ENCODE results near the gene PAEP.

The PAEP gene

DNA sequence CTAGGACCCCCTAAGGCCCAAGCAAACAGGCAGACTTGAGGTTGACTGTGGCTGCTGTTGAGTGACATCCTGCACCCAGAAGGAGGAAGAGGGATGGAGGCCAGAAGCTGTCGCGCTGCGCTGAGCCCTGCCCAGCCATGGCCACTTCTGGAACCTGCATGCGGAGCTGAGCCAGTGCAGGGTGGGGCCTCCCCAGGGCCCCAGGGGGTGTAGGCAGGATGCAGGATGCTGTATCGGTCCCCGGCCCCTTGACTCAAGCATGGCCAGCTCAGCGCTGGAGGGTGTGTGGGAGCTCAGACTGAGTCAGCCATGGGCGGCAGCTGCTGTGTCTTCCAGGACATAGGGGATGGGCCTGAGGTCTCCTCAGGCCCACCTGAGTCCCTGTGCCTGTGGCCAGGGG is 50.9 kb downstream of the PAEP start:
- H2BK120ac ChIP-seq (ENCODE audit: low read depth, low read length) = no peak overlapping the region
- no peaks in the 10 kb centered on the region for H3K27me3 ChIP-seq (ENCODE audit: insufficient read depth, low read length, poor library complexity)
- no peaks in the 10 kb centered on the region for H3K79me1 ChIP-seq (ENCODE audit: low read length)
- H3K4me3 ChIP-seq (ENCODE audit: low read length) = no peak overlapping the region
- no peak overlapping the region for H3K23ac ChIP-seq (ENCODE audit: low read length)
- H3K4me1 ChIP-seq (ENCODE audit: control insufficient read depth, low read depth, low read length) = no peaks in the 10 kb centered on the region
- no peak overlapping the region for H3K27ac ChIP-seq (ENCODE audit: low read depth, low read length)
- DNase-seq = no peak
- WGBS (ENCODE audit: extremely low coverage, insufficient coverage, low lambda C conversion rate) = no CpG with 5 or more reads among the region's 8 CpGs
- H2AK5ac ChIP-seq (ENCODE audit: low read length) = no peak overlapping the region
- no peaks in the 10 kb centered on the region for H3K36me3 ChIP-seq (ENCODE audit: control insufficient read depth, insufficient read depth, low read length)
- no peaks in the 10 kb centered on the region for H3K79me2 ChIP-seq (ENCODE audit: control insufficient read depth, insufficient read depth, low read length)
- no peak overlapping the region for H3K4ac ChIP-seq (ENCODE audit: low read depth, low read length)
- no peak overlapping the region for H4K8ac ChIP-seq (ENCODE audit: low read depth, low read length)
- no peak overlapping the region for H3K18ac ChIP-seq (ENCODE audit: low read length)
- no peak overlapping the region for H3K4me2 ChIP-seq (ENCODE audit: low read length)
- no peak overlapping the region for H2BK5ac ChIP-seq (ENCODE audit: low read length)
- no peak overlapping the region for H3K9ac ChIP-seq (ENCODE audit: low read length)
- no peak overlapping the region for H4K5ac ChIP-seq (ENCODE audit: low read length)
- no peak overlapping the region for H3K56ac ChIP-seq (ENCODE audit: low read length)
- H2BK15ac ChIP-seq (replicated peaks; ENCODE audit: low read depth) = no peak overlapping the region

DNA sequence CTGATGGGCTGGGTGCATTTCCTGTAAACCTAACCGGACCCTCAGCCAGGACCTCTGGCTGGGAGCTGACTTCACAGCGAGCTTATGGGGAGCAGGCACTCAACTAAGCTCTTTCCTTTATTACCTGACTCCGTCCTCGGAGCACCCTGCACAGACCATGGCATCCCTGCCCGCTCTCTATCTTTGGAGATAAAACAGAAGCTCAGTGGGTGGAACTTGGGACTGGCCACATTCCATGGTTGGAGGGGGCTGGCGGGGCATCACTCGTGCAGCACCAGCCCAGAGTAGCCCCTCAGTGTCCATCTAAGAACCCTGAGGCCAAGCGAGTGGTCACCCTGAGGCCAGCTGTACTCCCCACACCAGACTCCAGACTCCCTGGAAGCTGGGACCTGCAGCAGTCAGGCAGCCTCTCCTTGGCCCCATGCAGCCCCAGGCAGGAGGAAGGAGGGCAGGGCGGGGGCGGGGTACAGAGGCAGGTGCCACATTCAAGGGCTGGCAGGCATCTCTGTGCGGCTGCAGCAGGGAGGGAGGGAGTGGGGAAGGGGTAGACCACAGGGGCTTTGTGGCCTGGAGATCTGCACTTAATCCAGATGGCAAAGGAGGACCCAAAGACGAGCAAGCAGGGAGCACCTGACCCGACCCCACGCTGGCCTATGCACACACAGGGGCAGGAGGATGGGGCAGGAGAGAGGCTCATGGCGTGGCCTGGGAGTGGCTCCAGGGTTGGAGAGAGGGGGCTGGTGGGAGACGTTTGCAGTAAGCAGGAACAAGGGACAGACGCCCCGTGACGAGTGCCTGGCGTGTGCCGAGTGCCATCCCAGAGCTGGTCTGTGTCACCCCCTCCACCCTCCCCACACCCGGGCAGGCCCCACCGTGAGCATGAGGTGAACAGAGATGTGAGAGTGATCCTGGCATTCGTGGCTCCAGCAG is 51.7 kb downstream of the PAEP start:
- Histone ChIP-seq H3K4me1 (ENCODE audit: control insufficient read depth, low read depth, low read length) (no peaks in the 10 kb centered on the region), H3K79me2 (ENCODE audit: control insufficient read depth, insufficient read depth, low read length) (no peaks in the 10 kb centered on the region), H3K27ac (ENCODE audit: low read depth, low read length) (no peak overlapping the region), H3K9ac (ENCODE audit: low read length) (no peak overlapping the region), H4K5ac (ENCODE audit: low read length) (no peak overlapping the region), H3K18ac (ENCODE audit: low read length) (no peak overlapping the region), H3K36me3 (ENCODE audit: control insufficient read depth, insufficient read depth, low read length) (no peaks in the 10 kb centered on the region), H3K56ac (ENCODE audit: low read length) (no peak overlapping the region), H2BK5ac (ENCODE audit: low read length) (no peak overlapping the region), H2BK120ac (ENCODE audit: low read depth, low read length) (no peak overlapping the region), H3K23ac (ENCODE audit: low read length) (no peak overlapping the region), H3K27me3 (ENCODE audit: insufficient read depth, low read length, poor library complexity) (no peaks in the 10 kb centered on the region), H4K8ac (ENCODE audit: low read depth, low read length) (no peak overlapping the region), H2AK5ac (ENCODE audit: low read length) (no peak overlapping the region), H3K4ac (ENCODE audit: low read depth, low read length) (no peak overlapping the region), H2BK15ac (replicated peaks; ENCODE audit: low read depth) (no peak overlapping the region), H3K79me1 (ENCODE audit: low read length) (no peaks in the 10 kb centered on the region), H3K4me3 (ENCODE audit: low read length) (no peak overlapping the region), H3K4me2 (ENCODE audit: low read length) (no peak overlapping the region)
- WGBS (ENCODE audit: extremely low coverage, insufficient coverage, low lambda C conversion rate) = no CpG with 5 or more reads among the region's 24 CpGs
- no peak for DNase-seq

DNA sequence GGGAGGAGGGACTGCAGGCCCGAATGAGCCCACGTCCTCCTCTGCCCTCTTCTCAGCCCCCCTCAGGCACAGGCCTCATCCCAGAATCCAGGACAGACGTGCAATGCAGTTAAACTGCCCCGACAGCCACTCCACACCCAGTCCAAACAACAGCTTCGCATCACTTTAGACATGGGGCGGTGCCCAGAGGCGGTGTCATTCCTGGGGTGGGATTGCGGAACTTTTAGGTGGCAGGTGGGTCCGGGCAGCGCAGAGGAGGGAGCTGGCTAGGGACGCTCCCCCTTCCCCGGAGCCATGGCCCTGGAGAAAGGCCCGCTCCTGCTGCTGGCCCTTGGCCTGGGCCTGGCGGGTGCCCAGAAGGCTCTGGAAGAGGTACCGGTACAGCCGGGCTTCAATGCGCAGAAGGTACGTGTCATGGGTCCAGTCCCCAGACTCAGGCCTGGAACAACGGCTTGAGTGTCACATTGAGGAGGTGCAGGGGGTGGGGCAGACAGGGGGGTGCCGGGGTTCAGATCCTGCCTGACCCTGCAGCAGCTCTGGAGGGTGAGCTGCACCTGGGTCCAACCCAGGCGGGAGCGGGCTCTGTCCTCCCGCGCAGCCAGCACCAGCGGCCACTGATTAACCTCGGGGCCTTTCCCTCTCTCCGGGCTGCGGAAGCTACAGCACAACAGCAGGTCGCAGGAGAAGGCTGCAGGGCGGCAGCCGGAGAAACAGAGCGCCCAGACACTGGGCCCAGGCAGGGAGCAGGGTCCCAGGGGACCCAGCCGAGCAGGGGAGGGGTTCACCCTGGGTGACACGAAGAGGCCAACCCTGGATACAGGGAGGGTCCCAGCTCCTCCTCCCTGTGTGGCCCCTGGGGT is 52.6 kb downstream of the PAEP start:
- Histone ChIP-seq H4K5ac (ENCODE audit: low read length) (no peak overlapping the region), H3K4me2 (ENCODE audit: low read length) (no peak overlapping the region), H3K56ac (ENCODE audit: low read length) (no peak overlapping the region), H3K23ac (ENCODE audit: low read length) (no peak overlapping the region), H3K4ac (ENCODE audit: low read depth, low read length) (no peak overlapping the region), H2BK5ac (ENCODE audit: low read length) (no peak overlapping the region), H3K4me3 (ENCODE audit: low read length) (no peak overlapping the region), H3K9ac (ENCODE audit: low read length) (no peak overlapping the region), H3K18ac (ENCODE audit: low read length) (no peak overlapping the region), H3K4me1 (ENCODE audit: control insufficient read depth, low read depth, low read length) (no peaks in the 10 kb centered on the region), H3K79me1 (ENCODE audit: low read length) (no peaks in the 10 kb centered on the region), H3K36me3 (ENCODE audit: control insufficient read depth, insufficient read depth, low read length) (no peaks in the 10 kb centered on the region), H2AK5ac (ENCODE audit: low read length) (no peak overlapping the region), H3K27me3 (ENCODE audit: insufficient read depth, low read length, poor library complexity) (no peaks in the 10 kb centered on the region), H3K79me2 (ENCODE audit: control insufficient read depth, insufficient read depth, low read length) (no peaks in the 10 kb centered on the region), H3K27ac (ENCODE audit: low read depth, low read length) (no peak overlapping the region), H2BK15ac (replicated peaks; ENCODE audit: low read depth) (no peak overlapping the region), H4K8ac (ENCODE audit: low read depth, low read length) (no peak overlapping the region), H2BK120ac (ENCODE audit: low read depth, low read length) (no peak overlapping the region)
- no CpG with 5 or more reads among the region's 34 CpGs for WGBS (ENCODE audit: extremely low coverage, insufficient coverage, low lambda C conversion rate)
- no peak for DNase-seq

DNA sequence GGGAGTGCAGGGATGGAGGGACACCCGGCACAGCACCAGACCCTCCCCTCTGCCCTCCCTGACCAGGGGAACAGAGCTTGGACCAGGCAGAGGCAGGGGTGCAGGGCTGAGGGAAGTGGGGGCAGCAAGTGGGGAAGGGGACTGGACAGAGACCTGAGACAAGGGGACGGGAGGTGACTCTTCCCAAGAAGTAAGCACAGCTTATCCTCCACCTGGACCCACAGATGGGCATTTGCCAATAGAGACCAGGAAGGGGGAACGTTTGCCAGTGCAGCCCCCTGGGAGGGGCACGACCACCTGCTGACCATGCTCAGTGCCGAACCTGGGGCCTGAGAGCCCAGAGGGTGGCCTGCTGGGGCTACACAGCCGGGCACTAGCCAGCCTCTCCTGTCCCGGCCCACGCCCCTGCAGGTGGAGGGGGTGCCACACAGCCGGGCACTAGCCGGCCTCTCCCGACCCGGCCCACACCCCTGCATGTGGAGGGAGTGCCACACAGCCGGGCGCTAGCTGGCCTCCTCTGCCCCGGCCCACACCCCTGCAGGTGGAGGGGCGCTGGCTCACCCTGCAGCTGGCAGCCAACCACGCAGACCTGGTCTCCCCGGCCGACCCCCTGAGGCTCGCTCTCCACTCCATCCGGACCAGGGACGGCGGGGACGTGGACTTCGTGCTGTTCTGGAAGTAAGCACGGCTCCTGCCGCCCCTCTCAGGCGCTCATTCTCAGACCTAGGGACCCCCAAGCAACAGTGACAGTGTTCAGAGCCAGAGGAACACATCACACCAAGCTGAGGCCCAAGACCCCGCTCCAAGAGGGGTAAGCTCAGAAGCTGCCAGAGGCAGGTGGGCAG is 53.5 kb downstream of the PAEP start:
- Histone ChIP-seq H3K79me1 (ENCODE audit: low read length) (no peaks in the 10 kb centered on the region), H3K18ac (ENCODE audit: low read length) (no peak overlapping the region), H3K56ac (ENCODE audit: low read length) (no peak overlapping the region), H2BK15ac (replicated peaks; ENCODE audit: low read depth) (no peak overlapping the region), H3K4me3 (ENCODE audit: low read length) (no peak overlapping the region), H2BK120ac (ENCODE audit: low read depth, low read length) (no peak overlapping the region), H2AK5ac (ENCODE audit: low read length) (no peak overlapping the region), H3K27me3 (ENCODE audit: insufficient read depth, low read length, poor library complexity) (no peaks in the 10 kb centered on the region), H3K23ac (ENCODE audit: low read length) (no peak overlapping the region), H3K27ac (ENCODE audit: low read depth, low read length) (no peak overlapping the region), H4K5ac (ENCODE audit: low read length) (no peak overlapping the region), H3K4ac (ENCODE audit: low read depth, low read length) (no peak overlapping the region), H3K4me2 (ENCODE audit: low read length) (no peak overlapping the region), H3K9ac (ENCODE audit: low read length) (no peak overlapping the region), H3K36me3 (ENCODE audit: control insufficient read depth, insufficient read depth, low read length) (no peaks in the 10 kb centered on the region), H2BK5ac (ENCODE audit: low read length) (no peak overlapping the region), H3K79me2 (ENCODE audit: control insufficient read depth, insufficient read depth, low read length) (no peaks in the 10 kb centered on the region), H3K4me1 (ENCODE audit: control insufficient read depth, low read depth, low read length) (no peaks in the 10 kb centered on the region), H4K8ac (ENCODE audit: low read depth, low read length) (no peak overlapping the region)
- no peak for DNase-seq
- WGBS (ENCODE audit: extremely low coverage, insufficient coverage, low lambda C conversion rate) = no CpG with 5 or more reads among the region's 29 CpGs

DNA sequence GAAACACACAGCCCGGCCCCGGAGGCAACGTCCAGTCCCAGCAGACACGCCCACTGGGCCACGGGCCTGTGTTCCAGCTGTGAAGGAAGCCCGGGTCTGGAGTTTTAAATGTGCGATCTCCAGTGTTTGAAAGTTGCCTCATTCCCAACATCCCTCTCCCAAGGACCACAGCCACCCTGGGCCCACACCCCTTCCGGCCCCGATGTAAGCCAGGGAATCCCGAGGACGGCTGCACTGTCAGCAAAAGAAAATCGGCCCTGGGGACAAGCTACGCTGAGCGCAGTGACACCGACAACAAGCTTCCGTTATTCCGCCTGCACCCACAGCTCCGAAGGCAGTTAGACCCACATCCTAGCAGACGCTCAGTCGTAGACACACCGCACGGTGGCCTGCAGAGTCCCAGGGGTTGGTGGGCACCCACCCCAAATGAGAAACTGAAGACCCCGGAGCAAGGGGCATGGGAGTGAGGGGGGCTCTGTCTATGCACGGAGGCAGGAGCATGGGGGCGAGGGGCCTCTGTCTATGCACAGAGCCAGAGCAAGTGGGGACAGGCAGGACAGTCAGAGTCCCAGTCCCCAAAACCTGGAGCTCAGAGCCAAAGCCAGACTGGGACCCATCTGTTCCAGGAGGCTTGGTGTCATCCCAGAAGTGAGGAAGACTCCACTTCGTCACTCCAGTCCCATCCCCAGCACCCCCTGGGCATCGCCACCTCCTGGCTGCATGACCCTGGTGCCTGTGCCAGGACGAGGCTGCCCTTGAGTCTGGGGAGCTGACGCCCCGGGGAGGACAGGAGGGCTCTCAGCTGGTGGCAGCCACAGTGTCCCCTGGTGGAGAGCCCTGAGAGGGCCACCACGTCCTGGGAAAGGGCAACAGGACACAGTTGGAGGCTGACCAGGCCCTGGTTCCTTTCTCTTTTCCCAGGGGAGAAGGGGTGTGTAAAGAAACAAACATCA is 54.4 kb downstream of the PAEP start:
- Histone ChIP-seq H3K4me3 (ENCODE audit: low read length) (no peak overlapping the region), H2BK5ac (ENCODE audit: low read length) (no peak overlapping the region), H2BK120ac (ENCODE audit: low read depth, low read length) (no peak overlapping the region), H4K5ac (ENCODE audit: low read length) (no peak overlapping the region), H2BK15ac (replicated peaks; ENCODE audit: low read depth) (no peak overlapping the region), H3K4me2 (ENCODE audit: low read length) (no peak overlapping the region), H3K4ac (ENCODE audit: low read depth, low read length) (no peak overlapping the region), H4K8ac (ENCODE audit: low read depth, low read length) (no peak overlapping the region), H3K18ac (ENCODE audit: low read length) (no peak overlapping the region), H3K9ac (ENCODE audit: low read length) (no peak overlapping the region), H3K27me3 (ENCODE audit: insufficient read depth, low read length, poor library complexity) (no peaks in the 10 kb centered on the region), H2AK5ac (ENCODE audit: low read length) (no peak overlapping the region), H3K23ac (ENCODE audit: low read length) (no peak overlapping the region), H3K36me3 (ENCODE audit: control insufficient read depth, insufficient read depth, low read length) (no peaks in the 10 kb centered on the region), H3K79me1 (ENCODE audit: low read length) (no peaks in the 10 kb centered on the region), H3K56ac (ENCODE audit: low read length) (no peak overlapping the region), H3K4me1 (ENCODE audit: control insufficient read depth, low read depth, low read length) (no peaks in the 10 kb centered on the region), H3K27ac (ENCODE audit: low read depth, low read length) (no peak overlapping the region), H3K79me2 (ENCODE audit: control insufficient read depth, insufficient read depth, low read length) (no peaks in the 10 kb centered on the region)
- DNase-seq = no peak
- WGBS (ENCODE audit: extremely low coverage, insufficient coverage, low lambda C conversion rate) = no CpG with 5 or more reads among the region's 31 CpGs
